Measurements from ENCODE around the gene ELOVL3.

ELOVL3 gene

DNA sequence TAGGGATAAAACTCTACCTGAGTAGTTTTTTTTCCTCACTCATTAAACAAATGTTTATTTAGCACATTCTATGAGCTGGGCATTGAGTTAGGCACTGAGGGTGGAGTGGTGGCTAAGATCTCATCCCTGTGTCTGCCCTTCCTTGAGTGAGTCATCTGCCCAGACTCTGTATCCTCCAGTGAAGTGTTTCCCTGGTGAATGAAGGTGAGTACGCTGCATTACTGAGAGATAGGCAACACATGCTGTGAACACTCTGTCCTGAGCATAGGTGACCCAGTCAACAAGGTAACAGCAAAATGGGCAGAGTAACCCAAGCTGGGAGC, 9.5 kb downstream of the ELOVL3 start:
- H2AFZ ChIP-seq (ENCODE audit: low read depth, low read length), result no peak overlapping the region
- H3K79me2 ChIP-seq (ENCODE audit: insufficient read depth, low read length), result no peaks in the 10 kb centered on the region
- no peak for ATAC-seq (ENCODE audit: insufficient read depth, low read depth)
- no peak for DNase-seq
- H3K4me3 ChIP-seq (ENCODE audit: low read depth in 1 of 2, low read length in 2 of 2), result no peak overlapping the region
- H3K27me3 ChIP-seq (ENCODE audit: insufficient read depth, low read length, poor library complexity), result peaks cover 22% of the 10 kb centered on the region
- H3K27ac ChIP-seq (ENCODE audit: low read length), result no peak overlapping the region
- no peak overlapping the region for H3K9ac ChIP-seq (ENCODE audit: low read depth, low read length)
- TF ChIP-seq, protein P1, sequence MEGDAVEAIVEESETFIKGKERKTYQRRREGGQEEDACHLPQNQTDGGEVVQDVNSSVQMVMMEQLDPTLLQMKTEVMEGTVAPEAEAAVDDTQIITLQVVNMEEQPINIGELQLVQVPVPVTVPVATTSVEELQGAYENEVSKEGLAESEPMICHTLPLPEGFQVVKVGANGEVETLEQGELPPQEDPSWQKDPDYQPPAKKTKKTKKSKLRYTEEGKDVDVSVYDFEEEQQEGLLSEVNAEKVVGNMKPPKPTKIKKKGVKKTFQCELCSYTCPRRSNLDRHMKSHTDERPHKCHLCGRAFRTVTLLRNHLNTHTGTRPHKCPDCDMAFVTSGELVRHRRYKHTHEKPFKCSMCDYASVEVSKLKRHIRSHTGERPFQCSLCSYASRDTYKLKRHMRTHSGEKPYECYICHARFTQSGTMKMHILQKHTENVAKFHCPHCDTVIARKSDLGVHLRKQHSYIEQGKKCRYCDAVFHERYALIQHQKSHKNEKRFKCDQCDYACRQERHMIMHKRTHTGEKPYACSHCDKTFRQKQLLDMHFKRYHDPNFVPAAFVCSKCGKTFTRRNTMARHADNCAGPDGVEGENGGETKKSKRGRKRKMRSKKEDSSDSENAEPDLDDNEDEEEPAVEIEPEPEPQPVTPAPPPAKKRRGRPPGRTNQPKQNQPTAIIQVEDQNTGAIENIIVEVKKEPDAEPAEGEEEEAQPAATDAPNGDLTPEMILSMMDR (IDR thresholded peaks at IDR 0.05; ENCODE audit: borderline replicate concordance, extremely low read depth, low read length, poor library complexity, severe bottlenecking), result no peak
- TF ChIP-seq EZH2 (IDR thresholded peaks at IDR 0.05; ENCODE audit: borderline replicate concordance, low read depth, low read length, severe bottlenecking), result no peak
- H3K9me3 ChIP-seq (ENCODE audit: insufficient read depth, low read length, severe bottlenecking), result no peaks in the 10 kb centered on the region
- no peak overlapping the region for H3K4me2 ChIP-seq (ENCODE audit: insufficient read depth, low read length)
- H3K4me1 ChIP-seq (ENCODE audit: insufficient read depth, low read length), result no peaks in the 10 kb centered on the region
- 0 out of 2 replicates have a peak, but pooled peaks cover 4% of the 10 kb centered on the region for H4K20me1 ChIP-seq (ENCODE audit: insufficient read depth, low read length)
- H3K36me3 ChIP-seq (ENCODE audit: insufficient read depth, low read length), result no peaks in the 10 kb centered on the region

DNA sequence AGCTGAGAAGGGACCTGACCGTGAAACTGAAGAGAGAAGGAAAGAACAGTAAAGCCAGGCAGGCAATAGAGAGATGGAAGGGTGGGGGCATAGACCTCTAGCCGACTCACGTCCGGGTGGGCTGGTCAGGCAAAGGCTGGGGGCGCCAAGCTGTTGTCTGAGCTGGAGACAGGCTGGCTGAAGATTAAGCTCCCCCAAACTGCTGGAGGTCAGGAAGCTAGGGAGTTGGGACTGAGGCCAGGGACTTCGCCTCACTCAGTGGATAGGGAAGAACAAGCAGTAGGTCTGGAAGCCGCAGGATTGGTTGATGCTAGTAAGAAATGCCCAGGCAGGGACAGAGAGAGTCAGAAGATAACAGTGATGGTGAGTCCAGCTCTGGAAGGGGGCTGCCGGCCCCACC, 9.9 kb downstream of the ELOVL3 start:
- H3K4me3 ChIP-seq (ENCODE audit: low read depth in 1 of 2, low read length in 2 of 2), result no peak overlapping the region
- H4K20me1 ChIP-seq (ENCODE audit: insufficient read depth, low read length), result 0 out of 2 replicates have a peak, but pooled peaks cover 4% of the 10 kb centered on the region
- H3K79me2 ChIP-seq (ENCODE audit: insufficient read depth, low read length), result no peaks in the 10 kb centered on the region
- no peak overlapping the region for H3K9ac ChIP-seq (ENCODE audit: low read depth, low read length)
- DNase-seq (no peak), ATAC-seq (ENCODE audit: insufficient read depth, low read depth) (no peak)
- H3K9me3 ChIP-seq (ENCODE audit: insufficient read depth, low read length, severe bottlenecking), result no peaks in the 10 kb centered on the region
- no peak overlapping the region for H3K4me2 ChIP-seq (ENCODE audit: insufficient read depth, low read length)
- H3K36me3 ChIP-seq (ENCODE audit: insufficient read depth, low read length), result no peaks in the 10 kb centered on the region
- TF ChIP-seq EZH2 (IDR thresholded peaks at IDR 0.05; ENCODE audit: borderline replicate concordance, low read depth, low read length, severe bottlenecking), result no peak
- TF ChIP-seq, protein P1 (IDR thresholded peaks at IDR 0.05; ENCODE audit: borderline replicate concordance, extremely low read depth, low read length, poor library complexity, severe bottlenecking), result no peak
- no peak overlapping the region for H2AFZ ChIP-seq (ENCODE audit: low read depth, low read length)
- no peaks in the 10 kb centered on the region for H3K4me1 ChIP-seq (ENCODE audit: insufficient read depth, low read length)
- H3K27me3 ChIP-seq (ENCODE audit: insufficient read depth, low read length, poor library complexity), result peaks cover 22% of the 10 kb centered on the region
- H3K27ac ChIP-seq (ENCODE audit: low read length), result no peak overlapping the region

DNA sequence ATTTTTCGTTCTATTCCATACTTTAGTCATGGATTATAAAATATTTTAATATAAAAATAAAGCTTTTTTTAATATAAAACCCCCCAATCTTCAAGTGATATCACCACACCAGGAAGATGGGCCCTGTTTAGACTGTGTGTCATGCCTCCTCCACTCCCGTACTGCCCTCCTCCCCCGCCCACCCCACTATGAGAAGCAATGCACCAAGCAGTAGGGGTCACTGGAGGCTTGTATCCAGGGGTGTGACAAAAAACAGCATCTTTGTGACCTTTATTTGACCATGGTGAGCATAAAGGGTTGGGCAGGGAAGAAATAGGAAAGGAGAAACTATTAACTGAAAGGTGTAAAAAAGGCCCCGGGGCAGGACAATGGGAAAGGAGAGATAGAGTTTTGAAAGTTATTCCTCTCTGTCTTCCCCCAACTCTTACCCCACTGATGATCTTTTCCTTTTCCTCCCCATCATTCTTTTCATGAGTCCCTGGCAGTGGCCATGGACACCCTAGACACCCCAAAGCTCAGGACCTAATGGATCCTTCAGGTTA, 11.7 kb downstream of the ELOVL3 start:
- H3K9me3 ChIP-seq (ENCODE audit: insufficient read depth, low read length, severe bottlenecking), result no peaks in the 10 kb centered on the region
- DNase-seq (no peak), ATAC-seq (ENCODE audit: insufficient read depth, low read depth) (no peak)
- no peak overlapping the region for H3K4me3 ChIP-seq (ENCODE audit: low read depth in 1 of 2, low read length in 2 of 2)
- H3K9ac ChIP-seq (ENCODE audit: low read depth, low read length), result no peak overlapping the region
- H3K27ac ChIP-seq (ENCODE audit: low read length), result no peak overlapping the region
- H3K27me3 ChIP-seq (ENCODE audit: insufficient read depth, low read length, poor library complexity), result peaks cover 22% of the 10 kb centered on the region
- H3K36me3 ChIP-seq (ENCODE audit: insufficient read depth, low read length), result no peaks in the 10 kb centered on the region
- no peaks in the 10 kb centered on the region for H3K79me2 ChIP-seq (ENCODE audit: insufficient read depth, low read length)
- H3K4me1 ChIP-seq (ENCODE audit: insufficient read depth, low read length), result no peaks in the 10 kb centered on the region
- TF ChIP-seq, protein P1 (IDR thresholded peaks at IDR 0.05; ENCODE audit: borderline replicate concordance, extremely low read depth, low read length, poor library complexity, severe bottlenecking), result no peak
- no peak for TF ChIP-seq EZH2 (IDR thresholded peaks at IDR 0.05; ENCODE audit: borderline replicate concordance, low read depth, low read length, severe bottlenecking)
- H3K4me2 ChIP-seq (ENCODE audit: insufficient read depth, low read length), result no peak overlapping the region
- 0 out of 2 replicates have a peak, but pooled peaks cover 4% of the 10 kb centered on the region for H4K20me1 ChIP-seq (ENCODE audit: insufficient read depth, low read length)
- H2AFZ ChIP-seq (ENCODE audit: low read depth, low read length), result no peak overlapping the region
